Measurements from ENCODE around the gene ADAM17.
A peak's percentile ranks its signal among the peaks of the same experiment; 100 is the strongest.
"Not testable (repeated sequence)": the region's sequence is repeated elsewhere in the genome, so short reads cannot be mapped to it uniquely, and the experiment has no call there.

ADAM17 gene

GRCh38 chr2:9555297-9556120 lies at the start of gene ADAM17:
Gene ADAM17 (minus strand): TSS chr2:9555830. CDS start chr2:9555605, 225 bp downstream.
- peak; percentile 95 for DNase-seq (ENCODE audit: low spot score)

- DNase-seq (ENCODE audit: low spot score), result no peak
These were observed 46.8 kb upstream of the ADAM17 start for GRCh38 chr2:9602412-9602811.

GRCh38 chr2:9601397-9601796 lies 45.8 kb upstream of the ADAM17 start:
- DNase-seq (ENCODE audit: low spot score), result no peak

- DNase-seq (ENCODE audit: low spot score), result no peak
These were observed 43.8 kb upstream of the ADAM17 start for GRCh38 chr2:9599430-9599829.

- no peak for DNase-seq (ENCODE audit: low spot score)
These were observed 41.1 kb upstream of the ADAM17 start for GRCh38 chr2:9596621-9597311.

GRCh38 chr2:9595746-9596145 lies 40.1 kb upstream of the ADAM17 start:
- no peak for DNase-seq (ENCODE audit: low spot score)

- DNase-seq (ENCODE audit: low spot score), result not testable (repeated sequence)
These were observed 39.6 kb upstream of the ADAM17 start for GRCh38 chr2:9595256-9595655.

GRCh38 chr2:9594366-9595054 lies 38.9 kb upstream of the ADAM17 start:
- peak; percentile 84 for DNase-seq (ENCODE audit: low spot score)

GRCh38 chr2:9593925-9594324 lies 38.3 kb upstream of the ADAM17 start:
- no peak for DNase-seq (ENCODE audit: low spot score)

- no peak for DNase-seq (ENCODE audit: low spot score)
These were observed 37.1 kb upstream of the ADAM17 start for GRCh38 chr2:9592699-9593098.

- DNase-seq (ENCODE audit: low spot score), result no peak
These were observed 35.0 kb upstream of the ADAM17 start for GRCh38 chr2:9590641-9591040.

- no peak for DNase-seq (ENCODE audit: low spot score)
These were observed 30.8 kb upstream of the ADAM17 start for GRCh38 chr2:9586465-9586864.

- no peak for DNase-seq (ENCODE audit: low spot score)
These were observed 29.9 kb upstream of the ADAM17 start for GRCh38 chr2:9585486-9585885.

GRCh38 chr2:9584902-9585301 lies 29.3 kb upstream of the ADAM17 start:
- DNase-seq (ENCODE audit: low spot score), result not testable (repeated sequence)

- no peak for DNase-seq (ENCODE audit: low spot score)
These were observed 27.0 kb upstream of the ADAM17 start for GRCh38 chr2:9582624-9583023.

GRCh38 chr2:9578467-9579235 lies 23.0 kb upstream of the ADAM17 start:
- no peak for DNase-seq (ENCODE audit: low spot score)

GRCh38 chr2:9574331-9574730 lies 18.7 kb upstream of the ADAM17 start:
- no peak for DNase-seq (ENCODE audit: low spot score)

- DNase-seq (ENCODE audit: low spot score), result no peak
These were observed 18.2 kb upstream of the ADAM17 start for GRCh38 chr2:9573840-9574239.

- no peak for DNase-seq (ENCODE audit: low spot score)
These were observed 17.5 kb upstream of the ADAM17 start for GRCh38 chr2:9573013-9573720.

GRCh38 chr2:9570182-9571060 lies 14.8 kb upstream of the ADAM17 start:
- no peak for DNase-seq (ENCODE audit: low spot score)
